Measurements from ENCODE around the gene CYP4F2.
"Not testable (repeated sequence)": the region's sequence is repeated elsewhere in the genome, so short reads cannot be mapped to it uniquely, and the experiment has no call there.

GRCh38 chr19:15828611-15829305, 69.1 kb downstream of the CYP4F2 start:
- TF ChIP-seq CTCF (conservative IDR thresholded peaks at IDR 0.05); ZFX (IDR thresholded peaks at IDR 0.05): not testable (repeated sequence)

Measured in C4-2B (cell line).